Stimulated activated effector memory CD8-positive, alpha-beta T cell treated with anti-CD3 and anti-CD28 coated beads, Interleukin-12 subunit alpha, Interleukin-12 subunit beta, amount 100 ng/mL, for 72 hours (primary cell): ENCODE results near the gene PLPP1.
"Not testable (repeated sequence)": the region's sequence is repeated elsewhere in the genome, so short reads cannot be mapped to it uniquely, and the experiment has no call there.

Experiments
- ATAC-seq: fragments of 150-1000 bp; cut with Tn5 transposase; 2 replicates; pipeline ENCODE4 v1.10.0; 2021
- DNase-seq, 2 donors: peaks; one replicate each; pipeline ENCODE4 v3.0.0; 2021 to 2022; ENCODE audit warnings: low spot score in 2 of 2
- H3K27ac Mint-ChIP-seq: one replicate; pipeline ENCODE4 v1.8.0; 2022; ENCODE audit warnings: mild to moderate bottlenecking, mixed read lengths
- H3K36me3 Mint-ChIP-seq: one replicate; pipeline ENCODE4 v1.8.0; 2022; ENCODE audit warnings: mild to moderate bottlenecking, mixed read lengths
- H3K4me1 Mint-ChIP-seq: one replicate; pipeline ENCODE4 v1.8.0; 2022; ENCODE audit warnings: mixed read lengths
- H3K4me3 Mint-ChIP-seq: one replicate; pipeline ENCODE4 v1.8.0; 2022; ENCODE audit warnings: mild to moderate bottlenecking, mixed read lengths
- H3K9me3 Mint-ChIP-seq: one replicate; pipeline ENCODE4 v1.8.0; 2022; ENCODE audit warnings: mixed read lengths

Gene PLPP1

GRCh38 chr5:55558484-55558883 lies 23.7 kb upstream of the PLPP1 start:
- no peaks in the 10 kb centered on the region for H3K4me1 Mint-ChIP-seq
- DNase-seq = no peak
- no peak for ATAC-seq
- H3K4me3 Mint-ChIP-seq = no peak overlapping the region
- H3K9me3 Mint-ChIP-seq = no peaks in the 10 kb centered on the region
- no peaks in the 10 kb centered on the region for H3K36me3 Mint-ChIP-seq
- H3K27ac Mint-ChIP-seq = no peak overlapping the region

GRCh38 chr5:55557123-55557522 lies 22.4 kb upstream of the PLPP1 start:
- DNase-seq (no peak), ATAC-seq (no peak)
- no peaks in the 10 kb centered on the region for H3K36me3 Mint-ChIP-seq
- no peak overlapping the region for H3K27ac Mint-ChIP-seq
- no peaks in the 10 kb centered on the region for H3K9me3 Mint-ChIP-seq
- H3K4me1 Mint-ChIP-seq = no peaks in the 10 kb centered on the region
- H3K4me3 Mint-ChIP-seq = no peak overlapping the region

GRCh38 chr5:55554585-55555202 lies 19.9 kb upstream of the PLPP1 start:
- no peak overlapping the region for H3K27ac Mint-ChIP-seq
- H3K4me3 Mint-ChIP-seq = no peak overlapping the region
- ATAC-seq (no peak), DNase-seq (no peak)
- no peaks in the 10 kb centered on the region for H3K36me3 Mint-ChIP-seq
- no peaks in the 10 kb centered on the region for H3K4me1 Mint-ChIP-seq
- H3K9me3 Mint-ChIP-seq = no peaks in the 10 kb centered on the region

DNA sequence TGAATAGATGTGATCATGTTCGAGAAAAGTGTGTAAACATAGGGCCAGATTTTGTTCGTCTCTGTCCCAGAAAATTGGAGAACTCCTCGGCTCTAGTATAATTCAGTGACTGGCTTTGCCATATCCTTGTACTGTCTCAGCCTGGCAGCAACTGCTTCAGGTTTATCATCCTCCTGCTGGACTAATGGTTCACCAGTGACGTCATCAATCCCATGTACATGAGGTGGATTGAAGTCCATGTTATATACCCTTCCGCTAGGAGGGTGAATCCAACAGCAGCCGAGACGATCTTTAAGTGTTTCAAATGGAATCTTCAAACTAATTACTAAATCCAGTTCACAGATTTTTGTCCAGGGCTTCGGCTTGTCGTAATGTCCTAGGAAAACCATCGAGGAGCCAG lies 17.1 kb upstream of the PLPP1 start:
- no peaks in the 10 kb centered on the region for H3K9me3 Mint-ChIP-seq
- no peaks in the 10 kb centered on the region for H3K4me1 Mint-ChIP-seq
- ATAC-seq (no peak), DNase-seq (no peak)
- no peak overlapping the region for H3K27ac Mint-ChIP-seq
- no peaks in the 10 kb centered on the region for H3K36me3 Mint-ChIP-seq
- no peak overlapping the region for H3K4me3 Mint-ChIP-seq

GRCh38 chr5:55551358-55551757 lies 16.6 kb upstream of the PLPP1 start:
- Mint-ChIP-seq H3K4me3 (no peak overlapping the region), H3K4me1 (no peaks in the 10 kb centered on the region), H3K27ac (no peak overlapping the region), H3K36me3 (no peaks in the 10 kb centered on the region), H3K9me3 (no peaks in the 10 kb centered on the region)
- DNase-seq (no peak), ATAC-seq (no peak)

DNA sequence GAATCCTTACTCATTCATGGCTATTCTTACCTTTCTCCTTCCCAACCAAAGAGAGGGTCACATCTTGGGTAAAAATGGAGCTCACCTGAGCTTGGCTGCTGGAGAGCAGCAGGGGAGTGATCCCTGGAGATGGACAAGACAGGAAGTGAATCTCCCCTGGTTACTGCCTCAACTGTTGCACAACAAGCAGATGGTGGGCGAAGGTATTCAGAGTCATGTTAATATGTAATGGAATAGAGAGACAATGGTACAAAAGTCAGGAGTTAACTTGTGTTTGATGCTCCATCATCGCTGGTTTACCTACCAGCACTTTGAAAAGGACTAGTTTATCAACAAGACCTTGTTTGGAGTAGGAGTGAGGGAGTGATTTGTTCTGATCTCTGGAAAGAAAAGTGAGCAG lies 13.0 kb upstream of the PLPP1 start:
- ATAC-seq (no peak), DNase-seq (no peak)
- Mint-ChIP-seq H3K9me3 (no peaks in the 10 kb centered on the region), H3K4me3 (no peak overlapping the region), H3K27ac (no peak overlapping the region), H3K4me1 (no peaks in the 10 kb centered on the region), H3K36me3 (no peaks in the 10 kb centered on the region)

DNA sequence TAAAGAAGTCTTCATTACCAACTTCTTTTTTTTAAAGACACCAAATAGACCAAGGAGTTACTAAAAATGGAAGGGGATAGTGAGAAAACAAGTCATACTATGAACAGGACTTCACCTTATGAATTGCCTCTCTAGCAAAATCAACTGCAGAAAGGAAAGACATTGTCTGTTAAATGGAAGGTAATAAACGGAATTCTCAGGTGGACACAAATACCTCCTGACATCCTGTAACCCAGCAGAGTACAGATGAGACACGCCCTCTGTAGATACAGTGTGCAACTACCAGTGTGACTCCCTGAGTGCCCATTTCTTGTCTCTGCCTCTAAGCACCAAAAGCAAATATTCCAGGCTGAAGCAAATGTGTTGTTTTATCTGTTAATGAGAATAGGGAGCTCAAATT lies 12.2 kb upstream of the PLPP1 start:
- ATAC-seq (no peak), DNase-seq (no peak)
- Mint-ChIP-seq H3K9me3 (no peaks in the 10 kb centered on the region), H3K4me1 (no peaks in the 10 kb centered on the region), H3K27ac (no peak overlapping the region), H3K4me3 (no peak overlapping the region), H3K36me3 (no peaks in the 10 kb centered on the region)

DNA sequence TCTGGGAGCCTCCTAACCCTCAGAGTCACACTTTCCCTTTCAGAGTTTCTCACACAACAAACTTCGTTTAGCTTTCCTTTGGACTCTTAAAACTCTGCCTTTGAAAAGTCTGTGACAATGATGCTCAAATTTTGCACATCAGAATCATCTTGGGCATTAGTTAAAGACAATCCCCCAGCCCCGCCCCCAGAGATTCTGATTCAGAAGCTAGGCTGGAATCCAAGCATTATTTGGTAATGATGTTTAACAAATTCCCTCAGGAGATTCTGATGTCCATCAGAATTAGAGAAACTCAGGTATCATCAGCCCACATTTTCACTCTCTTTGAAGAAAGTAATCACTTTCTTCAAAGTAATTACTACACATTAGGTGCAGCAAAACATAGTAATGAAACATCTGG lies 9.6 kb upstream of the PLPP1 start:
- no peak overlapping the region for H3K27ac Mint-ChIP-seq
- H3K4me1 Mint-ChIP-seq = no peaks in the 10 kb centered on the region
- DNase-seq (no peak), ATAC-seq (no peak)
- no peak overlapping the region for H3K4me3 Mint-ChIP-seq
- no peaks in the 10 kb centered on the region for H3K36me3 Mint-ChIP-seq
- H3K9me3 Mint-ChIP-seq = no peaks in the 10 kb centered on the region

DNA sequence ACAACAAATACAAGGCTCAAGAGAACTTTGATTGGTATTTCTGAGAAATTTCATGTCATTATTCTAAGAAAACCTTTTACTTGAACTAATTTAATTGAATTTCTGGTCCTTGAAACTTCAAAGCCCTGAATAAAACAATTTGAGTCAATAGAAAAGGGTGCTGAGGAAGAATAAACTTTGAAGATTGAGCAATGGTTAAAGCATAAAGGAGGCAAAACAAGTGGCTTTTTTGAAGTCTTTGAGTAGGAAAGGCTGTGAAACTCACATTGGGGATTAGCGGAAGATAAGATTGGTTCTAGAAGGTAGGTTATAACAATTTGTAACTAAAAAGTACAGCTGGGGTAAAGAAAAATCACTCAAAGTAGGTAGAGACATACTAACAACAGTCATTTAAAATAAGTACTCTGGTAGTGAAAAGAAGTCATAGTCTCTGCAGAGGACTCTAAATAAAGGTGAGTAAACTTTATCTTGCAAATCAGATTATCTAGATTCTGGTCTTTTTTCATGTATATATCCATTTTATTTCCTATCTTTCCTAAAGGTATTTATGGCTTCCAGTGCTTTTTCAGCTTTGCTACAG lies 6.4 kb upstream of the PLPP1 start:
- Mint-ChIP-seq H3K4me1 (no peaks in the 10 kb centered on the region), H3K9me3 (no peaks in the 10 kb centered on the region), H3K36me3 (no peaks in the 10 kb centered on the region), H3K27ac (no peak overlapping the region), H3K4me3 (no peak overlapping the region)
- DNase-seq = no peak
- ATAC-seq = no peak

GRCh38 chr5:55540525-55540924 lies 5.8 kb upstream of the PLPP1 start:
- Mint-ChIP-seq H3K9me3 (no peaks in the 10 kb centered on the region), H3K4me3 (no peak overlapping the region), H3K4me1 (peaks cover 3% of the 10 kb centered on the region), H3K36me3 (no peaks in the 10 kb centered on the region), H3K27ac (no peak overlapping the region)
- DNase-seq (no peak), ATAC-seq (no peak)

DNA sequence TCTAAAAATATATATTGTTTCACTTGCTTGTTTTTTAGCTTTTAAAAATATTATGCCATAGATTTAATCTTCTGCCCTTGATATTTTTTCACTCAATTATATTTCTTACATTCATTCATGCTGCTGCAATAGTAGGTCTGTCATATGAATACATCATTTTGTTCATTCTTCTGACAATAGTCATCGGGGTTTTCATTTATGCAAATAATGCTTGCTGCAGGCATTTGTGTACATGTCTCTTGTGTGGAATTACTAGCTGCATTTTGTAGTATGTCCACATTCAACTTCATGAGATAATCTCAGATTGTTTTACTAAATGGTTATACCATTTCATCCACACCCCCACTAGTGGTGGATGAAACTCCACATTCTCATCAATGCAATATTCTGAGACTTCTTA lies 5.3 kb upstream of the PLPP1 start:
- H3K4me1 Mint-ChIP-seq = peaks cover 7% of the 10 kb centered on the region
- H3K9me3 Mint-ChIP-seq = no peaks in the 10 kb centered on the region
- H3K4me3 Mint-ChIP-seq = no peak overlapping the region
- H3K27ac Mint-ChIP-seq = no peak overlapping the region
- H3K36me3 Mint-ChIP-seq = no peaks in the 10 kb centered on the region
- ATAC-seq (no peak), DNase-seq (no peak)

DNA sequence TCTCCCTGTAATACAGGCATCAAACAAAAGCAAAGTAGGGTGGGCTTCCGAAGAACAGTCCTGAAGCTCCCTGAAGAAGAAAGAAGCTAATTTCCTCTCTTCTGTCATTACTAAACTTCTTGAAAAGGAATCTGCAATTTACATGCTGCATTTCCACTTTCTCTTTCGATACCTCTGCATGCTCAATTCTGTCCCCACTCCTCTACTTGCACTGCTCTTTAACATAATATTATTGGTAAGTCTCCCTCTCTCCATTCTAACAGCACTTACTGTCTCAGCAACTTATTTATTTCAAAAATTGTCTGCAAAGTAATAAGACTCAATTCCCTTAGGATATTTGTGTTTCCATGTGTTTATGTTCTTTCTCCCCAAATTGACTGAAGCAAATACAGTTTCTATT lies 3.9 kb upstream of the PLPP1 start:
- no peaks in the 10 kb centered on the region for H3K9me3 Mint-ChIP-seq
- H3K36me3 Mint-ChIP-seq = no peaks in the 10 kb centered on the region
- ATAC-seq (no peak), DNase-seq (no peak)
- H3K27ac Mint-ChIP-seq = no peak overlapping the region
- H3K4me3 Mint-ChIP-seq = no peak overlapping the region
- peaks cover 12% of the 10 kb centered on the region for H3K4me1 Mint-ChIP-seq

GRCh38 chr5:55537315-55537714 lies 2.6 kb upstream of the PLPP1 start:
- H3K9me3 Mint-ChIP-seq, H3K4me3 Mint-ChIP-seq, ATAC-seq, H3K27ac Mint-ChIP-seq, H3K36me3 Mint-ChIP-seq: not testable (repeated sequence)
- H3K4me1 Mint-ChIP-seq = peaks cover 16% of the 10 kb centered on the region
- peak in 1 of 2 donors; percentile 23 for DNase-seq

DNA sequence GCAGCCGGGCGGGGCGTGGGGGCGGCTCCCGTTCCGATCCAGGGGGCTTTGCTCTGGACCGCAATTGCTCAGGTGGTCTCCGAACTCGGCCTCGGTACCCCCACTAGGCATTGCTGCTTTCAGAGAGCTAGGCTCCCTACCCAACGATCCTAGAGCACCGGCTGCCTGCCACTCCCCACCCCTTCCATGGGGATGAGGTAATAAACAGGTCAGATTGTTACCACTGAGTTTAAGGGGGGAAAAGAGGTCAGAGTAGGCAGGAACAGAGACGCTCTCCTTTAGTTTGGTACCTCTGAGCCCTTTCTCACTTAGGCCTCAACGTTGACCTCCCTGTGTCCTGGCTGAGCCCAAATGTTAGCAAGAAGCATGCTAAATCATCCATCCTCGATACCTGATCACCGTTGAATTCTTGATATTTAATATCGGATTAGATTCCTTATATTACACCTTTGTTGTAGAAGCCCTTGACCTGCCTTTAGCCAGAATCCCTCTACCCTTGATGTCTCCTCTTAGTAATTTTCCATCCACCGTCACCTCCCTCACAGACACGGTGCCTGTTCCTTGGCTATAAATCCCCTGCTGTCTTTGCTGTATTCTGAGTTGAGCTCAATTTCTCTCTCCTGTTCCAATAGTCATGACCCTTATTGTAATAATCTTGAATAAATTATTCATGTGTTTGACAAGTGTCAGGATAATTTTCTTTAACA lies 588 bp upstream of the PLPP1 start:
- Mint-ChIP-seq H3K36me3 (no peaks in the 10 kb centered on the region), H3K27ac (peak overlapping the region; percentile 88), H3K4me3 (peak overlapping the region; percentile 86), H3K4me1 (peaks cover 16% of the 10 kb centered on the region), H3K9me3 (no peaks in the 10 kb centered on the region)
- DNase-seq = no peak
- peak; percentile 1 for ATAC-seq

DNA sequence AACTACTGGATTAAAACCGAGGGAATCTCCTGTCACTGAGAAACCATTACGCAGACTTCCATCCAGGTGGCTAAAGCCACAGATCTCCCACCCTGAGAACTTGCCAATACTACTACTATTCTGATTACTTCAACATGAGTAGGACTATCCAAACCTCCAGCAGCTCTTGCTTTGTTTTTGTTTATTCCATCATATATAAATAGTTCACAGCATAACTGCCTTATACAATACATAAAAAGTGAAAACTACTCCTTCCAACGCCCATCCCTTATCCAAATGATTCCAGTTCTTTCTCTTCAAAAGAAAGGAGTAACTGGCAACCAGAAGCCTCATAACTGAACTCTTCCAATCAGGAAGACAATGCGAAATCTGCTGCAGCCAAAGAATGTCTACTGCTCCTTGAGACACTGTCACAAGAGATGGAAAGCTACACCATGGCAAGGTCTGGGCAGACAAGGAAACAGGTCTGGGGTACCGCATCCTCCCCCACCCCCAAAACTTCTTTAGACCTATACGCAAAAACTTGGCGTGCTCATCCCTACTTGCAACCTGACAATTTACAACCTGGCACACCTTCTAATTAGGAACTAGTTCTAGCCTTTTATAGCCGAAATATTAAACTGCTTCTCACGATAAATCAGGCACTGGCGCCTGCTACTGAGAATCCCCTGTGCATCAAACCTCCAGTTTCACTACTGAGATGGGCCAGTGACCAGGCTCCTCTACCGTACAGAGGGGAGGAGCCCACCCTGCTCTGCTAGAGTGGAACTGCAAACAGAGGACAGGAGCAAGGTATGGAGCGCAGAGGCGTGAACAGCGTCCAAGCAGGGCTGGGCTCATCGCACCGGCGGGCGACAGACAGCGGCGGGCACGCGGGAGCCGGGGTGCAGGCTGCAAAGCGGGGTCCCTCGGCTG lies 986 bp downstream of the PLPP1 start:
- H3K4me1 Mint-ChIP-seq = peaks cover 16% of the 10 kb centered on the region
- H3K9me3 Mint-ChIP-seq = no peaks in the 10 kb centered on the region
- no peak for DNase-seq
- no peaks in the 10 kb centered on the region for H3K36me3 Mint-ChIP-seq
- H3K27ac Mint-ChIP-seq = peak overlapping the region; percentile 88
- H3K4me3 Mint-ChIP-seq = peak overlapping the region; percentile 86
- ATAC-seq = peak; percentile 66
